ENCODE measurements around the gene SMPD3.

DNA sequence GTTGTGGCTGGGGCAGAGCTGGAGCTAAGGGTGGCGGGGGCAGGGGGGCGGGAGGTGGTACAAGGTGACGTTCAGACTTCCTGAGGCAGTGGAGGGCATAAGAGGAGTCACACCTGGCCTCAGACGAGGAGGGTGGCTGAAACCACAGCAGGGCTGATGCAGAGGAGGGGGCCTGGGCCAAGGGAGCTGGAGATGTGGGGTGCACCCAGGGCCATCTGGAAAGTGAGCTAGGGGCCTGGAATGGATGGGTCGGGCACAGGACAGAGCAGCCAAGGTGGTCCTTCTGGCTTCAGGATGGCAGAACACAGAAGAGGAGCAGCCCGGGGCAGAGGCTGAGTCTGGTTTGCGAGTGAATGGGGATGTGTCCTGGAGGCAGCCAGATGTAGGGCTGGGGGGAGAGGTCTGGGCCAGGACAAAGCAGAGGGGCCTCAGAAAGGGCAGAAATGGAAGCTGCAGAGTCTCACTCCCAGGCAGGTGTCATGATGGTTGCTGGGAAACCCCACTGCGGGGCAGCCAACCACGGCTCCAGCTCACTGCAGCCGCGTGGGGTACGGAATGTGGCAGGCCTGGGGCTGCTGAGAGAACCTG is 79.9 kb downstream of the SMPD3 start:
- TF ChIP-seq CTCF (IDR thresholded peaks at IDR 0.05; ENCODE audit: insufficient read depth, low read length) (no peak), POLR2AphosphoS5 (IDR thresholded peaks at IDR 0.05; ENCODE audit: low read depth) (no peak), GABPA (IDR thresholded peaks at IDR 0.05; ENCODE audit: low read depth) (no peak), SPI1 (IDR thresholded peaks at IDR 0.05; ENCODE audit: borderline replicate concordance, low read depth) (no peak)

Measured in HL-60 (cell line).